OCI-M2 (cell line): ENCODE measurements around the gene LRRFIP1.
"Not testable (repeated sequence)": the region's sequence is repeated elsewhere in the genome, so short reads cannot be mapped to it uniquely, and the experiment has no call there.

Source experiments
- DNase-seq: peaks from one replicate; lab custom pipeline; 2025; ENCODE audit not compliant: unreplicated experiment; lab: John Stamatoyannopoulos, UW

Gene LRRFIP1

GRCh38 chr2:237627441-237628246 lies at the start of gene LRRFIP1:
LRRFIP1 (plus strand) TSS chr2:237627587; CDS start chr2:237627645, 58 bp downstream.
- DNase-seq, result no peak

GRCh38 chr2:237577956-237578870 lies 49.2 kb upstream of the LRRFIP1 start:
- no peak for DNase-seq

- no peak for DNase-seq
Measured at GRCh38 chr2:237581326-237581725, 46.1 kb upstream of the LRRFIP1 start.

GRCh38 chr2:237581751-237582746 lies 45.3 kb upstream of the LRRFIP1 start:
- DNase-seq, result no peak

- DNase-seq, result no peak
Measured at GRCh38 chr2:237583385-237584295, 43.7 kb upstream of the LRRFIP1 start.

- DNase-seq, result no peak
Measured at GRCh38 chr2:237585590-237586221, 41.7 kb upstream of the LRRFIP1 start.

- no peak for DNase-seq
Measured at GRCh38 chr2:237588044-237588696, 39.2 kb upstream of the LRRFIP1 start.

GRCh38 chr2:237590272-237591140 lies 36.9 kb upstream of the LRRFIP1 start, which contains the start of gene RAB17:
RAB17 (minus strand) TSS chr2:237590734; CDS start chr2:237586154, 4,580 bp downstream.
- no peak for DNase-seq

GRCh38 chr2:237591141-237591881 lies 36.1 kb upstream of the LRRFIP1 start:
- no peak for DNase-seq

GRCh38 chr2:237592425-237592980 lies 34.9 kb upstream of the LRRFIP1 start:
- no peak for DNase-seq

GRCh38 chr2:237593036-237593435 lies 34.4 kb upstream of the LRRFIP1 start:
- no peak for DNase-seq

GRCh38 chr2:237593596-237594320 lies 33.6 kb upstream of the LRRFIP1 start:
- DNase-seq, result no peak

- DNase-seq, result no peak
Measured at GRCh38 chr2:237594514-237594871, 32.9 kb upstream of the LRRFIP1 start.

- not testable (repeated sequence) for DNase-seq
Measured at GRCh38 chr2:237595829-237596519, 31.4 kb upstream of the LRRFIP1 start.

GRCh38 chr2:237596520-237597195 lies 30.7 kb upstream of the LRRFIP1 start:
- DNase-seq, result no peak
